Ectodermal cell (in vitro differentiated cells): Measurements from ENCODE around the gene EFNB2.

Experiments
- H3K27ac ChIP-seq: 2 replicates; pipeline ENCODE4 v1.7.0; 2013; ENCODE audit warnings: mild to moderate bottlenecking, low read depth, low read length; ENCODE audit not compliant: insufficient read depth, poor library complexity, severe bottlenecking
- H3K27me3 ChIP-seq: 2 replicates; pipeline ENCODE4 v1.7.0; 2013; ENCODE audit warnings: mild to moderate bottlenecking, low read length; ENCODE audit not compliant: insufficient read depth, control insufficient read depth, poor library complexity, severe bottlenecking
- H3K36me3 ChIP-seq: one replicate; pipeline ENCODE4 v1.7.0; 2013; ENCODE audit warnings: low read length; ENCODE audit not compliant: control insufficient read depth, insufficient read depth
- H3K4me1 ChIP-seq: one replicate; pipeline ENCODE4 v1.7.0; 2013; ENCODE audit warnings: low read length; ENCODE audit not compliant: control insufficient read depth, insufficient read depth
- H3K4me3 ChIP-seq: 2 replicates; pipeline ENCODE4 v1.7.0; 2013; ENCODE audit warnings: low read depth, low read length, control low read depth; ENCODE audit not compliant: insufficient read depth
- H3K9me3 ChIP-seq: 2 replicates; pipeline ENCODE4 v1.7.0; 2013; ENCODE audit warnings: mild to moderate bottlenecking, low read length, moderate library complexity; ENCODE audit not compliant: control insufficient read depth
- WGBS, 2 experiments: methylation state at CpG; one replicate each; pipeline ENCODE4 v1.1.7; 2013; ENCODE audit warnings: missing lambda C conversion rate in 2 of 2; 5-methylcytosine and 5-hydroxymethylcytosine counted together

Gene EFNB2

DNA sequence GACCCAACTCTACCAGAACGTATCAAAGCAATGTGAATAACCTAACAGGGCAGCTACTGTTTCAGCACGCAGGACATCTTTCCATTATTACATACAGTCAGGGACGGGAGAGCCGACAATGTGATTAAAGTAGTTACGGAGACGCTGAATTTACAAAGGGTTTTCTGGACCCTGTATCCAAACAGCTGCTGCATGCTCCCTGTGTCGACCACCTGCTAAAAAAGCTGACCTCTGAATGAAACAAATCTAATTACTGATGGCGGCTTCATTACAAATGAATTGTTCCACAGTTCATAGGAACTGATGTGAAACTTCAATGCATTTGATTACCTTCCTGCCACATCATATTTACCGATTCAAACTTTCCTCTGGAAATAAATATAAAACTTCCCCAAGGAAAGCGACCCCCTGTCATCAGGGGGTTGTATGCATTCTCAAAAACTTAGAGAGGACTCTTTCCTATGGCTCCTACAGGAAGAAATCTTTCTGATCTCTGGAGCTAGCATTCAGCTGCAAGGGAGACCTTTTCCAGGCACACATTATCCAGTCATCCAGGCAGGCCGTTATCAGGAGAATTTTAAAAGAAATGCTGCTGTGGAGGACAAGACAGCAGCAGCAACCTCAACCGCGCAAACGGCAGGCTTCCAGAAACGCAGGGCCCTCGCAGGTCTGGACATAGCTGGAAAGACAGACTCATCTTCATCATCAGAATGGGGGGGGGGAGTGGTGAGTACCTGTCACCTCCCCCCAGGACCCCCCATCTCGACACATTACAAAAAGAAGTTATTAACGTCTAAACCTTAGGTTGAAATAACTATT lies 3.1 kb downstream of the EFNB2 start:
- peak overlapping the region; percentile 51 for H3K27ac ChIP-seq

DNA sequence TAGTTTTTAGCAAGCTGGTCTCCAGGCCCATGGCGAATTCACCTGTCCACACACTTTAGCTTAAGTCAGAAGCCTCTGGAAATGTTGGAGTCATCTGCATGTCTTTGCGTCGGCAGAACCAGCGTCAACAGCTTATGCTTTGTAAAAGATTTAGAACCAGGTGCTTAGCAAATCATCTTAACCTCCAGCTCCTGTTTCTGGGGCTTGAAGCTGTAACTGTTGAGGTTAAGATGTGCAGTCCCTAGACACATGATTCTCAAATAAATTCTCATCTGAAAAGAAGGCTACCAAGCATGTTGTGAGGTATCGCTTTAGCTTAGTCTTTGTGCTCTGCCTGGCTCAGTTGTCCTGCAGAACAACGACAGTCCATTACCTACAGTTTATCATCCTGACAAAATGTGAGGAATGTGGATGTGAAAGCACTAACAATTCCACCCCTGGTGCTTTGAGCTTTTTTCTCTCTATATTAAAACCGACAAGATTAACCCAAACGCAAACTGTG lies 4.4 kb downstream of the EFNB2 start:
- Histone ChIP-seq H3K4me3 (peak overlapping the region; percentile 97), H3K4me1 (peaks cover 45% of the 10 kb centered on the region), H3K9me3 (no peaks in the 10 kb centered on the region), H3K36me3 (no peaks in the 10 kb centered on the region), H3K27me3 (no peaks in the 10 kb centered on the region), H3K27ac (no peak overlapping the region)
- WGBS, 2 experiments = 47 to 67% methylated on average over 6 to 8 of the region's 8 CpGs

More for the DNA sequence above, 3.1 kb downstream of the EFNB2 start:
- 8 to 13% methylated on average over 17 to 18 of the region's 18 CpGs for WGBS, 2 experiments
- Histone ChIP-seq H3K9me3 (no peaks in the 10 kb centered on the region), H3K4me3 (peak overlapping the region; percentile 97), H3K36me3 (no peaks in the 10 kb centered on the region), H3K4me1 (peaks cover 36% of the 10 kb centered on the region), H3K27me3 (no peaks in the 10 kb centered on the region)

DNA sequence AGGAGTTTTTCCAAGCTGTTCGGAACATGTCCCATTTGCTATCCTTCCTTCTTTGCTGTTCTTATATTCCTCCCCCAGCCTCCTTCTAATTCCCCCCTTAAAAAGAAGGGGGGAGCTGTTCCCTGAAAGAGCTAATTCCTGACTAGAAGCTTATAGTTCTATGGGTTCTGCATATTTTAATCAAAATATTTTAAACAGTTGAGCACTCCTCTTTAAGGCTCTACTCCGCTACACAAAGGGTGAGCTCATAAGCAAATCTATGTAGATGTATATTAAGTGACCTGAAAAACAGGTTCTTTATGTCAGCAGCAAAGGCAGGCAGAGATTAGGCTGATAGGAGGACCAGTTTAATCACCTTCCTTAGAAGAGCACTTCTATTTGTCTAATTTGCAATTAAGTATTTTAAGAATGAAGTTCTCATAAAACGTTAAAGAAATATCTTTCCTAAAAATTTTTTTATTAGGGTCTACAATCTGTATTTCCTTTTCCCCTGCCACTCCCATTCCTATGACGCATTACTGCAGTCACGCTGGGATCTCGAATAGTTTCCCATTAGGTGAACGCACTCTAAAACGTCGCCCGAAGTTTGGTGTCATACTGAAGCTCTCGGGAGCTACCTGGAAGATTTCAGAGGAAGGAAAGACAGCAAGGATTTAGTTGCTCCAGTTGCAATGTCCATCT lies 5.2 kb downstream of the EFNB2 start:
- H3K36me3 ChIP-seq = no peaks in the 10 kb centered on the region
- peak overlapping the region; percentile 97 for H3K4me3 ChIP-seq
- no peaks in the 10 kb centered on the region for H3K27me3 ChIP-seq
- peak overlapping the region; percentile 79 for H3K27ac ChIP-seq
- WGBS, 2 experiments = 55 to 58% methylated on average over 9 to 10 of the region's 11 CpGs
- H3K4me1 ChIP-seq = peaks cover 46% of the 10 kb centered on the region
- H3K9me3 ChIP-seq = no peaks in the 10 kb centered on the region

- no peaks in the 10 kb centered on the region for H3K36me3 ChIP-seq
- peak overlapping the region; percentile 13 for H3K4me3 ChIP-seq
- H3K27ac ChIP-seq = peak overlapping the region; percentile 79
- H3K4me1 ChIP-seq = peaks cover 46% of the 10 kb centered on the region
- no peaks in the 10 kb centered on the region for H3K27me3 ChIP-seq
- no peaks in the 10 kb centered on the region for H3K9me3 ChIP-seq
- 36 to 37% methylated on average over 8 of the region's 8 CpGs for WGBS, 2 experiments
Measured at GRCh38 chr13:106529415-106530170, 5.9 kb downstream of the EFNB2 start.

DNA sequence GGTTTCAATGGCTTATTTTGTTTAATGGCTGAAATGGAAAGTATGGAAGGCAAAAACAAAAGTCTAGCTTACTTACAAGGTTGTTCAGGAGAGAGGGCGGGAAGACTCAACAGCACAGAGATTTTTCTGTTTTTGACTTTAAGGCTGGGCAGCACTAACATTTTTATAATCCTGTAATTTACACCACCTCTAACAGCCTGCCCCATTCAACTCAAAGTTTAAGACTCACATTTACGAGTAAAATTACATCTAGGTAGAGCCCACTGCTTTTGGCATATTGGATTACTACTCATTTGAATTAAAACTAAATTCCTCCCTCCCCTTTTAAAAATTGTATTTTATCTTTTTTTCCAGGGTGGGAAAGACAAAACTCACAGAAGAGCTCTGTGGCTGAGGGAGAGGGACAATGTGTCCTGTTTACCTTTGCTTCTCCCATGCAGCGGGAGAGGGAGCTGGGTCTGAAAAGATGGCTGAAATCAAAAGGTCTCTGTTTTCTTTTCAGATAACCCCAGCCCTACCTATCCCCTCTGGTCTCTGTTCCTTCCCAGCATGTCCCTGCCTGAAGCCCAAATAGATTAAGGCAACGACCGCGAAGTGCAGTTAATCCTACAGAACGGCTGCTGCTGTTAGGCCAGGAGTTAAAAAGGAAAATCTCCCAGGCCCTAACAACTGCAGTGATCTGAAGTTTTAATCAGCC lies 6.6 kb downstream of the EFNB2 start:
- 19 to 21% methylated on average over 7 of the region's 7 CpGs for WGBS, 2 experiments
- Histone ChIP-seq H3K36me3 (no peaks in the 10 kb centered on the region), H3K9me3 (no peaks in the 10 kb centered on the region), H3K27me3 (no peaks in the 10 kb centered on the region), H3K27ac (peak overlapping the region; percentile 79), H3K4me3 (peak overlapping the region; percentile 8), H3K4me1 (peaks cover 49% of the 10 kb centered on the region)

GRCh38 chr13:106527826-106528225 lies 7.6 kb downstream of the EFNB2 start:
- Histone ChIP-seq H3K36me3 (no peaks in the 10 kb centered on the region), H3K4me1 (peaks cover 58% of the 10 kb centered on the region), H3K27ac (no peak overlapping the region)

GRCh38 chr13:106527445-106527801 lies 8.0 kb downstream of the EFNB2 start:
- WGBS, 2 experiments = 88% methylated on average over 1 of the region's 1 CpG
- peaks cover 58% of the 10 kb centered on the region for H3K4me1 ChIP-seq
- H3K9me3 ChIP-seq = no peaks in the 10 kb centered on the region
- no peak overlapping the region for H3K27ac ChIP-seq
- H3K27me3 ChIP-seq = no peaks in the 10 kb centered on the region
- no peaks in the 10 kb centered on the region for H3K36me3 ChIP-seq
- H3K4me3 ChIP-seq = no peak overlapping the region

More at GRCh38 chr13:106527826-106528225, 7.6 kb downstream of the EFNB2 start:
- H3K4me3 ChIP-seq = no peak overlapping the region
- 54 to 68% methylated on average over 2 of the region's 2 CpGs for WGBS, 2 experiments
- H3K27me3 ChIP-seq = no peaks in the 10 kb centered on the region
- H3K9me3 ChIP-seq = no peaks in the 10 kb centered on the region

DNA sequence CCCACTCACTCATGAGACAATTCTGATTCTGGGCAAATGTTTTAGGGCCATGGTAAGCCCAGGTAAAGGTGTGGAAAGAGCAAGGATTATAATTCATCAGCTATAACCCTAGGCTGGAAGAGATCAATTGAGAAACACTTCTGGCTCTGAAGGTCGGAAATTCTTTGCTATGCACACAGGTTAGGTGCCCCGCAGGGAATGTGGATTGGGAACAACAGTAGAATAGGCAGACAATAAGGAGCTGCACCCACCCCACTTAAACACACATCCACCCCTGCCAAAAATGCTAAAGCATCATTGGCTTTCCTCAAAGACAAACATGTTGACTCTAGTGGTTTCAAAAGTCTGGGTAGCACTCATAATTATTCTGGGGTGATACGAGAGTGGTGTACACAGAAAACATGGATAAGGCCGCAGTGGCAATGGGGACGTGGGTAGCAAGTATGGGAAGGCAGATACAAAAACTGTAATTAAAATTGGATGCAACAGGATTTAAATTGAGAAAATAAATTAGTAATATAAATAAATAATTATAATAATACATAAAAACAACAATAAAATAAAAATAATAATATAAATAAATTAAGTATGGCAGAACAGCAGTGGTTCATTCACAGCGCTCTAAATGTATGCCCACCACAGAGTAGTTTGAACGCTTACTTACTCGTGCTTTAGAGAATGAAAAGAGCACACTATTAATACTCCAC lies 8.6 kb downstream of the EFNB2 start:
- no peak overlapping the region for H3K27ac ChIP-seq

DNA sequence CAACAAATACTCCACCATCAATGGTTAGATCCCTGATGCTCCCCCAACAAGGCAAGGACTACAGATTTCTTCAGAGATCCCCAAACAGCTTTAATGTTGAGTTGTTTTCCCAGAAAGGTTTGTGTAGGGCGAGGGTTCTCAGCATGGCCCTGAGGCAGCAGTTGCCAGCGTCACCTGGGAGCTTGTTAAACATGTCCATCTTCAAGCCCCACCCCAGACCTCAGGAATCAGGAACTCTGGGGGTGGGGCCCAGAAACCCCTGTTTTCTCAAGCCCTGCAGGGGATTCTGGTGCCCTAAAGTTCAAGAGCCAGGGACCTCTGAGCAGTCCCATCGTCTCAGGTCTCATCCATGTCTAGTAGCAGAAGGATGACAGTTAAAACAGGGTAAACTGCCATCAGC lies 9.6 kb downstream of the EFNB2 start:
- no peak overlapping the region for H3K4me3 ChIP-seq
- 91 to 94% methylated on average over 3 of the region's 3 CpGs for WGBS, 2 experiments
- no peak overlapping the region for H3K27ac ChIP-seq
- H3K9me3 ChIP-seq = no peaks in the 10 kb centered on the region
- no peaks in the 10 kb centered on the region for H3K27me3 ChIP-seq
- H3K4me1 ChIP-seq = peaks cover 61% of the 10 kb centered on the region
- no peaks in the 10 kb centered on the region for H3K36me3 ChIP-seq

More for the DNA sequence above, 8.6 kb downstream of the EFNB2 start:
- Histone ChIP-seq H3K4me1 (peaks cover 58% of the 10 kb centered on the region), H3K27me3 (no peaks in the 10 kb centered on the region), H3K36me3 (no peaks in the 10 kb centered on the region), H3K4me3 (no peak overlapping the region), H3K9me3 (no peaks in the 10 kb centered on the region)
- 85 to 89% methylated on average over 8 of the region's 8 CpGs for WGBS, 2 experiments
